ENCODE measurements around the gene UIMC1. TPM values are rescaled to one million over a fixed set of nuclear protein-coding genes. Genes with fewer than 3 reads are reported as not detected.

Gene UIMC1
- total RNA-seq, 1 donor from 2014 or later, result 39.1 TPM

DNA sequence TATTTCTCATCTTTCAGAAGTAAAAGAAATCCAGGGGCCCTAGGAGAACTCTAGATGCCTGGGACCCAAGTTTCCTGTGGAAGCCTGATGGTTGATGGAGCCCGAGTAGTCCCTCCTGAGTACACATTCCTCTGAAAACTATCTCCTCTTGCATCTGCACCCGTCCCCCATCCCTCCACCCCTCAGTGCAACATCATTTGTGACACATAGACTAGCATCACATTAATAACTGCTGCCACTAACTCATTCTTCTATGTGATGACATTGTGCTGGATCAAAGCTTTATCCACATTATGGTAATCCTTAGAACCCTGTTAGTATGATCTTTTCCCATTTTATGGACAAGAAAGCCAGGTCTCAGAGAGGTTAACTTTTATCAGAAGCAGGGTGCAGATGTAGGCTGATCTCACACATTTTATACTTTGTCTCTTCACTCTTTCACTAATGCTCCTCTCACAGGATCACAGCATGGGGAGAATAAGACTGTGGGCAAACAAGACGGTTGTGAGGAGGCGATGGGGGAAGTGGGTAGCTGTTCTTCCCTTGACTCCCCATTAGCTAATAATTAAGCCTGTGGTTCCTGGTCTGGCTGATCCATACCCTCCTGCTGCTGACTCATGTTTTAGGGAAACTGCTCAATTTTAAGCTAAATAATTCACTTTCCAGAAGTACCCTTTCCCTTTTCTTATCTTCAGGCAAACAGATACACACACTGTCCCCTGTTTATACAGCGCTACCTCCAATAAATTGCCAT is 103.5 kb downstream of the UIMC1 start:
- no peak for DNase-seq (ENCODE audit: low spot score)

DNA sequence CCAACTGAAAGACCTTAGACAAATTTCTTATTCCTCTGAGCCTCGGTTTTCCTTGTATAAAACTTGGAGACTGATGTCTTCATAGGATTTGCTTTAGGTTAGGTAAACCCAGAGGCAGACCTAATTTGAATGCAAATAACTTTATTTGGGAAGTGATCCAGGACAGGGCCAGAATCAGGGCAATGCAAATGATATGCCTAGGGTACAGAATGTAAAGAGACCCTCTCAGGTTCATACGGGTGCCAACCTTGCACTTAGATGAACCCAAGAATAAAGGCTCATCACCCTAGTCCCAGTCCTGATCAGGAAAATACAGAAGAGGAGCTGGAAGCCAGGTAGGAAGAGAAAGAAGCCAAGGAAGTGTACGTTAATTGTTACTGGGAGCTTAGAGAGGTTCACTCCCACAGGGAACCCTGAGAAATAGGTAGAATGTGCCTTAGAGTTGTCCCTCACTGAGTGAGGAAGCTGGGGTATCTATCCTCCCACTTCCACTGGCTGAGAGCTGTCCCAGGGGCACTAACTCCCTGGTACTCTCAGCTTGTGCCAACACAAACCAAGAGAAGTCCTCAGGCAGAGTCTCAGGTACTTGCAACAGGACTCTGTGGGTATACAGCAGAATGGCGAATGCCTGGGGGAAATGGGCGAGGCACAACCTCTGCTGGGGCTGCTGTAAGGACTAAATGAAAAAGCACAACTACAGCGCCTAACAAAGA is 104.3 kb downstream of the UIMC1 start:
- no peak for DNase-seq (ENCODE audit: low spot score)

DNA sequence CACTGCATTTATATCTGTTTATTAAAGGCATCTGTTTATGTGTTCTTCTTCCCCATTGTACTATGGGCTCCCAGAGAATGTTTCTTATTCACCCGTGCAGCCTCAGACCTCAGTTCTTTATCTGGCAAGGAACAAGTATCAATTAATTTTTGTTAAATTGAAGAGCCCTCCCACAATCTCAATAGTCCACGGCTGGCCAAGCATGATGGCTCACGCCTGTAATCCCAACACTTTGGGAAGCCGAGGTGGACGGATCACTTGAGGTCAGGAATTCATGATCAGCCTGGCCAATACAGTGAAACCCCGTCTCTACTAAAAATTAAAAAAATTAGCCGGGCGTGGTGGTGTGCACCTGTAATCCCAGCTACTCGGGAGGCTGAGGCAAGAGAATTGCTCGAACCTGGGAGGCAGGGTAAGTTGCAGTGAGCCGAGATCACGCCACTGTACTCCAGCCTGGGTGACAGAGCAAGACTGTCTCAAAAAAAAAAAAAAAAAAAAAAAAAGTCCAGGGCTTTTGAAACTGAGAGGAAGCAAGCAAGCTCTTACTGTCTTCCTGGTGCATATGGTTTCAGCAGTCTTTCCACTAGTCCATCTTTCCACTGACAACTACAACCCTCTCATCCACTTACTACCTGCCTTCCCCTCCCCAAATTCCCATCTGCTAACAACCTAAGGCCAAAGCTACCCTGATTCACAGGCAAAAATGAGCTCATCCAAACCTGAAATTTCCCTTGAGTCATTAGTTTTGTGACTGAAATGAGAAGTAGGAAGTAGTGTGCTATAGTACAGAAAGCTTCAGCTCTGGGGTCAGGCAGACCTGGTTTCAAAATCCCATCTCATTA is 105.1 kb downstream of the UIMC1 start:
- no peak for DNase-seq (ENCODE audit: low spot score)

DNA sequence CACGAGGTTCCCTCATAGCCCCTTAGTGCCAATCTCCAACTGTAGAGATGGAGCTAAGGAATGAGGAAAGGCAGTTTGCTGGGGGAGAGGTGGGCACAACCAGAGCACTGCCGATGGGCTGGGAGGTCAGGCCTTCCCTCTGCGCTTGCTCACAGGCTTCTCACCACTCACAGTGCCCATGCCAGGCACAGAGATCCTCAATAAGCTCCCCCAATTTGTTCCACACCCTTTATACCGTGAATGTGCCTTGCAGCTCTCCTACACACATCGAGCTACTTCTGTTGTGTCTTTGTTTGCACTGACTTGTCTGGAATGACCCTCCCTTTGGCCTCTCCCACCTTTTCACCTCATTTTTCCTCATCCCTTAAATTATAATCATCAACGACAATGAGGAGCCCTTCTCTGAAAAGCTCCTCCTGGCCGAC is 105.8 kb downstream of the UIMC1 start:
- DNase-seq (ENCODE audit: low spot score), result no peak

DNA sequence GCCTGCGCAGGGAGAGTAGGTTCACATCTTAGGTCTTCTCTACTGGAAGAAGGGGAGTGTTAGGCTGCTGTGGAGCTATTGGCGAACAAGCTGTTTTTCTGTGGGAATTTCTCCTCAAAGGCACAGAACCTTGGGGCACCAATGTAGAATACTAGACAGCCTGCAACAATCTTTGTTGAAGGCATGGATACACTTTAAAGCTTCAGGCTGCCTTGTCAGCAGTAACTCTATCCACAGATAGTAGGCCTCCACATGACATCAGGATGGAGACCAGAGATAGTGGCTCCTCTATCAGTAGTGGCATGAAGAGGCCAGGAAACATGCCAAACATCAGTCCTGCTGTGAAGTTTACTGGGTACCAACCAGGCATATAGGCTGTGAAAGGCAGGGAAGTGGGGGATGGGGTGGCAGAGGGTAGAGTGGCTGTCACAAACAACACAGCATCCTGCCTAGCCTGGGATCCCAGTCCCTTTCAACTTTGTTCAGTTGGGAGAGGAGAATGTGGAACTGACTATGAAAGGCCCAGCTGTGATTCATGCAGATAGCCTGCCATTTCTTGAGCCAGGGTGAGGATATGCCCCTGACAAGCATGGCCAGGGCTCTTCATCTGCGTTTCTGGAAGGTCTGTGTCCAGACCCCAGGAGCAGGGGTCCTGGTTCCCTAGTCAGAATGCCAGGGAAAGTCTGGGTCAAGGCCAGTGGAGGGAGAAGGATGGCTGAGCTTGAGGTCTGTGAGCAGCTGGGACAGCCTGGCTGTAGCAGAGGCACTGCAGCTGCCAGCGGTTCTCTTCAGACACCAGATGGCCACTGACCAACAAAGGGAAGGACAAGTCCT is 106.4 kb downstream of the UIMC1 start:
- DNase-seq (ENCODE audit: low spot score), result no peak

DNA sequence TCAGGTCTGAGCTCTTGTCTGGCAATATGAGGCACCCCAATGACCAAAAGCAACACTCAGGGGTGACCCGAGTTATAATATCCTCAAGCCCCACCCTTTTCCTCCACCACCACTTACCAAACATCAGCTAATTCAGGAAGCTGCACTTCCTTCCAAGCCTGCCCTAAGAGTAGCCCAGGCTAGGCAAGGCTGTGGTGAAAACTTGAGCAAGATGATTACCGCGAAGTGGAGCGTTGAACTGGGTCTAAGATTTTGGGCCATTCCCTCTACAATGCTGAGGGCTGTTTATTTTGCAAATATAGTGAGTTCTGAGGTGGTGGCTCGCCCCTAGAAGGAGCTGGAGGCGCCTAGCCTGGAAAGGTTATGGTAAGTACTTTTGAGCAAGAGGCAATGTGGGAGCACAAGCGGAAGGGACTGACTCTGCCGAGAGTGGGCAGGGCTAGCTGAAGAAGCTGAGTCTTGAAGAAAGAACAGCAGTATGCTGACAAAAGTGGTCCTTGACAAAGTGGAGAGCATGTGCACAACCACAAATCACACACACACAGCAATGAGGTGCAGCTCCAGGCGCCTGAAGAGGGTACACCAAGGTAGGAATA is 107.2 kb downstream of the UIMC1 start, which contains the start of gene HK3:
HK3 (minus strand) TSS at position 51 of the 596 bp plus-strand sequence. CDS start 3,187 bp downstream, outside the sequence.
- DNase-seq (ENCODE audit: low spot score), result no peak

DNA sequence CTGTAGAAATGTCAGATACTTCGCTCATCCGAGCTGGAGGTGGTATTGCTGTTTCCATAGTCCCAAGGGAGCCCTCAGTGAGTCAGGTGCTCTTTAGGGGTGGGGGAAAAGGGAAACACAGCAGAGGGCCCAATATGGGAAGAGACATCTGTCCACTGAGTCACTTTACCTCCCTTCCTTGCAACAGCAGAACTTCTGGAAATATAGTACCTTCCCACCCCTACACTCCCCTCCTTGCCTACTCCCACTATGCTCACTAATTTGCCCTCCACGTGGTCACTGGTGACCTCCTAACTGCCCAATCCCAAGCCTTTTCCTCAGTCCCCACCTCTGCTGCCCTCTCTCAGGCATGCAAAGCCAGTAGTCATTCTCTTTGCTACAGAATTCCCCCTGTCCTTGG is 109.3 kb downstream of the UIMC1 start:
- DNase-seq (ENCODE audit: low spot score), result no peak

DNA sequence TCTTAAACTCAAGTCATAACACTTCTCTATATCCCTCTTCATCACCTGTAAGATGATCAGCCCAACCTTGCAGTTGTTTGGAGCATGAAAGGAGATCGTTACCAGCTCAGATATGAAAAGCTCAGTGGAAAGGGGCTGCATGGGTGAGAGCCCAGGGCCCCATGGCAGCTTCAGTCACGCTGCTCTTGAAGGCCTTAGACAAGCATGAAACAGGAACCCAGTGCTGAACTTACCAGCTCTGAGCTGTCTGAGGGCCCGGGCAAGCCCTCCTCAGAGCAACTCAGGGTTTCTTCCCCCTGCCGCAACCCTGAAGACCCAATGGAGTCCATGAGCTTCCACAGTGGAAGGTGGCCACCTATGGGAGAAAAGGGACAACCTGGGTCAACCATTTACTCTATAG is 110.7 kb downstream of the UIMC1 start:
- DNase-seq (ENCODE audit: low spot score), result no peak

DNA sequence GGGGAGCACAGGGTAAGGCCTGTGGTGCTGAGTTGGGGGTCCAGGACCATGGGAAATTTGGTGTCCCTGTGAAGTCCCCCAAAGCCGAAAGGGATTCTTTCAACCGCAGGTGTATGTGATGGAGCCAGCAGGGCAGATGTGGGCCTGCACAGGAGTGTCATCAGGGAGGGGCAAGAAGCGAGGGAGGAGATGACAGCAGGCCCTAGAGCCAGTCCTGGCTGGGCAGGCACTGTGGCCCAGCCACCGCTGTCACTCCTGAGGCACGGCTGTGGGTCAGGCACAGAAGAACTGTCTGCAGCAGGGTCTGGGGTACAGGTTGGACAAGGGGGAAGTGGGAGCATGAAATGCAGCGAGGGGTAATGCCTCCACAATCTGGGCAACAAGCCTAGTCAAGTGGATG is 112.3 kb downstream of the UIMC1 start:
- DNase-seq (ENCODE audit: low spot score), result peak; percentile 57

DNA sequence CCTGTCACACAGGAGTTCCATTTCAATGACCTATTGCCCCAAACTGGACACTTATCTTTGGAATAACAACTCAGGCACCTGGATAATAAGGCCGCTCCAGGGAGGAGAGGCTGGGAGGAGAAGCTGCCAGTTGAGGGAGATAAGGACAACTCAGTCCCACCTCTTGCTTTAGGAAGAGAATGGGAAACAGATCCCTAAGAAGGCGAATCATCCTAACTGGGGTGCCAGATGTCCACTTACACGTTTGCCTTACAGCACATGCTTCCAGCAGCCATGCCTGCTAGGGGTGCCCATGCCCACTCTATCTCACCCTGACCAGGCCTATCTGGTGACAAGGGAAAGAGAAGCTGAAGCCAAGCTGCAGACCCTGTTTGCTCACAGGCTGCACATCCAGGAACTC is 113.9 kb downstream of the UIMC1 start:
- peak; percentile 41 for DNase-seq (ENCODE audit: low spot score)

DNA sequence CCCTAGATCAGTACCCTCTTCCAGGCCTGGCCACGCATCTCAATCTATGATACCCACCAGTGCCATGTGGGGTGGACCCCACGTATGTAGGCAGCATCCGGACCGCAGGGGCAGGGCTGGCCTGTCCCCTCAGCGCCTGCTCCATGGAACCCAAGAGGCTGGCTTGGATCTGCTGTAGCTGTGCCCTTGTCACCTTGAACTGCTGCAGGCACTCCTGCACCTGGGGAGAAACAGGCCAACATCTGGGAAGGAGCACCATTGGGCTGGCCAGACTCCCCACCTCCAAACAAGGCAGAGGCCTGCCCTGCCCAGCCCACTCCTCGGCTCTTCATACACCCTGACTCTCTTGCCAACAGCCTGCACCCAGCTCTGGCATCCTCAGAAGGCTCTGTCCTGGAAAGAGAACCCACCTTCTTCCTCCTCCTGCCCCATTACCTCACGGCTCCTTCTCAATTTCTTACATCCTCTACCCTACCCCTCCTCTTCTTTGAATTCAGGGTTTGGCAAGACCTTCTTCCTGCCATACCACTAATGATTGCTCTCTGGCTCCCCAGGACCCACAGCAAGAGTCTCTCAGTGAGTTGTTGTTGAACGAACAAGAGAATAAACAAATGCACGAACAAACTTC is 115.1 kb downstream of the UIMC1 start:
- DNase-seq (ENCODE audit: low spot score), result peak; percentile 22

DNA sequence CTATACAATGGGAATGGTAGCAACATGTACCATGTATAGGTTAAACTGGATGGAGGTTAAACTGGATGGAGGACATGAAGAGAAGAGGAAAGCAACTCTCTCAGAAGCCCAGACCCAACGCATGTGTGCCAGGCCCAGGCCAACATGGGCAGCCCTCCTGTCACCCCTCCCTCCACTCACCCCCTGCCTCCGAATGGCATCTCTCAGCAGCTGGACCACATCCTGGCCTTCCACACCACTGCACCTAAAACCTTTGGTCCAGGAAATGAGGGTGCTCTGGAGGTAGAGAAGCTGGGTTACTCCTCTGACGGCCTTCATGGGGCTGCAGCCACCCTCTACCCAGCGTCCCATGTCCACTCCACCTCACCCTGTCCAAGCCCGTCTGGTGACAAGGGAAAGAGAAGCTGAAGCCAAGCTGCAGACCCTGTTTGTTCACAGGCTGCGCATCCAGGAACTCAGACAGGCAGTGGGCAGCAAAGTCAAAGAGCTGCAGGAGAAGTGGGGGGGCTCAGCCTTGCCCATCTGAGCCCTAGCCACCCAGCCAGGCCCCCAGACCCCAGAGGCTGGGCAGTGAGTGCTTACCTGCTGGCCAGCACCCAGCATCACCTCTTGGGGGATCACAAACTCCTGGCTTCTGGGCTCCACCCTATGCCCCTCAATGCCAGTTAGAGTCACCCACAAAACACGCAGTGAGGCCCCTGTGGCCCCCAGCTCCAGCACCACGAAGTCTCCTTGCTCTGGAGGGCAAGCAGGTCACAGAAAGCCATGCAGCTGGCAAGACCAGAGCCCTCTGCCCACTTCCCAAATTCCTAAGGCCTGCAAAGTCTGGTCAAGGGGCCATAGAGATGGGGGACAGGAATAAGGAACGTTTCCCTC is 115.9 kb downstream of the UIMC1 start:
- peak; percentile 62 for DNase-seq (ENCODE audit: low spot score)

DNA sequence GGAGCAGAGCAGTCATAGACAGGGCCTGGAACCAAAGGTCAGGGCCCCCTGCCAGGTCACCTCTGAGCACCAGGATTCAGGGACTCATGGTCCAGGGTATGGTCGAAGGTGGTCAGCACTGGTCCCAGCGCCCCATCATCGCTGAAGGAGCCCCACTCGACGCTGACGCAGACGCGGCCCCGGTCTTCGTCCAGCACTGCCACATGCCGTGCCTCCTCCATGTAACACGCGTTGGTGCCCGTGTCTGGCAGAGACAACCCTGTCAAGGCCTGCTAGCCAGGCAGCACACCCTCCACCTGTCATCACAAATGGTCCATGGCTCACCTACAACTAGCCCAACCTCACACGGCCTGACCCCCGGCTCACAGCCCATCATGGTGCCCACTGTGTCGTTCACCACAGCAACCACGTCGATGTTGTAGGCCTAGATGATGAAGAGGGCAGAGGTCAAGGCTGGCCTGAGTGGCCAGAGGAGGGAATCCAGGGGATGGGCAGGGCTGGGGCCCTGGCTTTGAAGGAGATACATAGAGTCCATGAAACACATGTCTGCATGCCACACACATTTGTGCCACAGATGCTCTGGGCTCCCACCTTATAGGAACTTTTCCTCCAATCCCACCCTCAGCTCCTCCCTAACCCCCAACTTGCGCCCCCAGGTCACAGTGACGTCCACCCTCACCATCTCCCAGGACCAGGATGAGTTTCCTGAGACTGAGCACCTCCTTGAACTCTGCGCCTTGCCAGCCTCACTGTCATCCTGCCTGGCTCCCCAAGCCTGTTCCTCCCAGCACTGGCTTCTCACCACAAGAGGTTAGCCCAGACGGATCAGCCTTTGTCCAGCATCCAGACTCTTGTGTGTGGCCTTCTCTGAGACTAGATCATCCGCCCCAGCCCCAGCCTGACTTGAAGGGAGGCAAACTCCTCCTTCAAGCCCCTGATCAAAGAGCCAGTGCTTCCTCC is 117.0 kb downstream of the UIMC1 start:
- DNase-seq (ENCODE audit: low spot score), result peak; percentile 86

DNA sequence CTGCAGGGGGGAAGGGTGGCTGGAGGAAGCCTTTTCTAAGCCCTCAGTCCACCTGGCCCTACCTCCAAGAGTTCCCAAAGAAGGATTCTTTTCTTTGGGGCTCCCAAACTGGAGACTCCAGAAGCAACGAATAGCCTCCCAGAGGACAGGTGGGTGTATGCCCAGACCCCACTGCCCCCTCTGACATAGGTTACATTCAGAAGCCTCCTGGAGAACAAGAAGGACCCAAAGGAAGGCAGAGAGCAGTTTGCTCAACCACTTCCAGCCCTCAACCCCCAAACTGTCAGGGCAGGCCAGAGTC is 117.8 kb downstream of the UIMC1 start:
- DNase-seq (ENCODE audit: low spot score), result peak; percentile 80

DNA sequence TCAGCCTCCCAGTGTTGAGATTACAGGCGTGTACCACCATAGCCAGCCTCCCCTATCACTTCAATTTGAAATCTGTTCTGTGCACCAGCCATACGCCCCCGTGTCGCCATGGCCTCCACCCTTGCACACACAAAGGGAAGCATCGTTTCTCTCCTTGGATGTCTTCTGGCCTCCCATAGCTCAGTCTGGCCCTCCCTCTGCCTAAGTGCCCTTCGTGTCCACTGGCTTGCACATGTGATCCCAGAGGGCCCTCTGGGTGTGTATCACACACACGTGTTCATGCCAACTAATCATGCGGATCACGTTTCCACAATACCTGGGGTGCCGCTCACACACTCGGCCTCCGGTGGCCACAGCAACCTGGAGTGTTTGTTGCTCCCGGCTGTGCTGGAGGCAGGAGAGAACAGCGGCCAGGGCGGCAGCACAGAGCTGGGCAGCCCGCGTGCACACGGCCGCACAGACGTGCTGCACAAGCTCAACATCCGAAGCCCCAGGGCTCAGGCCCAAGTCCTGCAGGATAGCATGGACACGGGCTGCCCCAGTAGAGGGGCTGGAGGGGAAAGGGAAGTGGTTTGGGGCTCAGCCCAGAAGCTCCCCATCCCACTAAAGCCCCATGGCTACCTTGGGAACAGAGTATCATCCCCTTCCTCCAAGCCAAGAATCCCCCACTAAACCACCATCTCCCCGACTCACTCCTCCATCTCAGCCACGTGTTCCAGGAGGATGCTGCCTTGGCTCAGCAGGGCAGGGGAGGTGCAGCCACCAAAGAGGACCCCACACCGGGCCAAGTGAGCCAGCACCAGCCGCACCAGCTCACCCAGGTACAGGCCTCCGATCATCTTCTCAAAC is 118.3 kb downstream of the UIMC1 start:
- peak; percentile 83 for DNase-seq (ENCODE audit: low spot score)

DNA sequence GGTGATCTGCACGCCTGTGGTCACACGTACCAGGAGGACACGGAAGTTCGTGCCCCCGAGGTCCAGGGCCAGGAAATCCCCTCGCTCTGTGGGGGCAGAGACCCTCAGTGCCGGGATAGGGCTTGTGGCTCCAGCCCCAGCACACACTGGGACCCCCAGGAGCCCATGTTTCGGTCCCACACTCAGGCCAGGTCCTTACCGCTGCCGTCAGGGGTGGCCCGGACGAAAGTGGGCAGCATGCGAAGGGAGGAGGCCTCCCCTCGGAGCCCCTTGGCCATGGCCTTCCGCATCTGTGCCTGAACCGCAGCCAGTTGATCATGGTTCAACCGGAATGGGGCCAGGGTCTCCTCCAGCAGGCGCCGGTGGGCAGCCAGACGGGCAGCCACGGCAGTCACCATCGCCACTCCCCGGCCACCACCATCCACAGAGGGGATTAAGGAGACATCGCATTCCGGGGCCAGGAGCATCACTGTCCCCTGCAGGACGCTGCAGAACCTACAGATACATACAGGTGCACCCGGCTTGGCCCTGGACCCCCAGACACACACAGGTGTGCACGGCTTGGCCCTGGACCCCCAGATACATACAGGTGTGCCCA is 119.2 kb downstream of the UIMC1 start:
- peak; percentile 69 for DNase-seq (ENCODE audit: low spot score)

Measured in mesenteric fat pad (tissue), 1 donor.